HepG2 (cell line): Measurements from ENCODE around the gene LITAFD. TPM values are rescaled to one million over a fixed set of nuclear protein-coding genes. Genes with fewer than 3 reads are reported as not detected.
A peak's percentile ranks its signal among the peaks of the same experiment; 100 is the strongest.

Source experiments
- AGO2 ChIP-seq: fragments of 200-400 bp; formaldehyde crosslinking; optimal IDR thresholded peaks from 2 replicates; pipeline ENCODE3; 2017; ENCODE audit warnings: mild to moderate bottlenecking, low read depth, low read length, moderate library complexity
- CENPBD1 ChIP-seq: sonication (generic); formaldehyde crosslinking; IDR thresholded peaks from 2 replicates; pipeline ENCODE4 v1.8.0; 2022; ENCODE audit warnings: missing genetic modification reagents, low read depth, mild to moderate bottlenecking, borderline replicate concordance
- DR1 ChIP-seq: sonication (generic); formaldehyde crosslinking; IDR thresholded peaks from 2 replicates; pipeline ENCODE4 v1.8.0; 2021; ENCODE audit warnings: mild to moderate bottlenecking, missing genetic modification reagents, inconsistent platforms
- FOXK1 ChIP-seq: sonication (generic); formaldehyde crosslinking; IDR thresholded peaks from 2 replicates; pipeline ENCODE4 v1.4.0; 2020; ENCODE audit warnings: low read depth, missing genetic modification reagents, borderline replicate concordance
- FOXO4 ChIP-seq: sonication (generic); formaldehyde crosslinking; conservative IDR thresholded peaks from 2 replicates; pipeline ENCODE4 v1.8.1; 2023; ENCODE audit warnings: missing genetic modification reagents
- KMT2A ChIP-seq: sonication (generic); formaldehyde crosslinking; IDR thresholded peaks from 2 replicates; pipeline ENCODE4 v1.4.0; 2020; ENCODE audit warnings: missing genetic modification reagents
- MAFK ChIP-seq, 2 experiments: IDR thresholded peaks in 1 of 2; conservative IDR thresholded peaks in 1 of 2; 2 replicates each; pipeline ENCODE4 v1.6.1; 2011; ENCODE audit warnings: improper control_type of control experiment in 2 of 2, low read length in 2 of 2
- MXI1 ChIP-seq: IDR thresholded peaks from 3 replicates; pipeline ENCODE4 v1.6.1; 2012; ENCODE audit warnings: low read depth, low read length, inconsistent platforms, borderline replicate concordance
- MYPOP ChIP-seq: sonication (generic); formaldehyde crosslinking; IDR thresholded peaks from 2 replicates; pipeline ENCODE4 v1.8.1; 2023; ENCODE audit warnings: mild to moderate bottlenecking, moderate library complexity, missing genetic modification reagents
- POLR2G ChIP-seq: fragments of 200-400 bp; formaldehyde crosslinking; IDR thresholded peaks from 2 replicates; pipeline ENCODE4 v1.6.1; 2018; ENCODE audit warnings: mild to moderate bottlenecking, low read depth, low read length, moderate library complexity
- RBAK ChIP-seq: sonication (generic); formaldehyde crosslinking; IDR thresholded peaks from 2 replicates; pipeline ENCODE4 v1.5.1; 2020; ENCODE audit warnings: mild to moderate bottlenecking, missing genetic modification reagents
- RBM22 ChIP-seq: fragments of 200-400 bp; formaldehyde crosslinking; optimal IDR thresholded peaks from 2 replicates; pipeline ENCODE3; 2017; ENCODE audit warnings: mild to moderate bottlenecking, low read length, moderate library complexity
- SOX5 ChIP-seq: IDR thresholded peaks from 2 replicates; pipeline ENCODE4 v1.6.1; 2016; ENCODE audit warnings: borderline replicate concordance
- SYNCRIP ChIP-seq: fragments of 200-400 bp; formaldehyde crosslinking; IDR thresholded peaks from 2 replicates; pipeline ENCODE4 v1.6.1; 2018; ENCODE audit warnings: mild to moderate bottlenecking, low read depth, low read length; ENCODE audit not compliant: insufficient read depth
- XRCC5 ChIP-seq: fragments of 200-400 bp; formaldehyde crosslinking; optimal IDR thresholded peaks from 2 replicates; pipeline ENCODE3; 2017; ENCODE audit warnings: mild to moderate bottlenecking, low read length
- ZNF256 ChIP-seq: sonication (generic); formaldehyde crosslinking; conservative IDR thresholded peaks from 2 replicates; pipeline ENCODE4 v1.4.0; 2020; ENCODE audit warnings: missing genetic modification reagents
- ZNF296 ChIP-seq: sonication (generic); formaldehyde crosslinking; conservative IDR thresholded peaks from 2 replicates; pipeline ENCODE4 v1.5.0; 2020; ENCODE audit warnings: mild to moderate bottlenecking, missing genetic modification reagents
- ZNF30 ChIP-seq: sonication (generic); formaldehyde crosslinking; IDR thresholded peaks from 2 replicates; pipeline ENCODE4 v1.5.0; 2020; ENCODE audit warnings: mild to moderate bottlenecking, missing genetic modification reagents
- ZNF549 ChIP-seq: sonication (generic); formaldehyde crosslinking; IDR thresholded peaks from 2 replicates; pipeline ENCODE4 v1.5.0; 2020; ENCODE audit warnings: missing genetic modification reagents
- ZNF589 ChIP-seq: sonication (generic); formaldehyde crosslinking; conservative IDR thresholded peaks from 2 replicates; pipeline ENCODE4 v1.8.0; 2022; ENCODE audit warnings: mild to moderate bottlenecking, moderate library complexity, missing genetic modification reagents
- ZNF674 ChIP-seq: sonication (generic); formaldehyde crosslinking; IDR thresholded peaks from 2 replicates; pipeline ENCODE4 v1.5.0; 2020; ENCODE audit warnings: low read depth, mild to moderate bottlenecking, missing genetic modification reagents
- ZNF709 ChIP-seq: sonication (generic); formaldehyde crosslinking; IDR thresholded peaks from 2 replicates; pipeline ENCODE4 v1.5.0; 2020; ENCODE audit warnings: mild to moderate bottlenecking, missing genetic modification reagents
- ZNF740 ChIP-seq: sonication (generic); formaldehyde crosslinking; IDR thresholded peaks from 2 replicates; pipeline ENCODE4 v1.4.0; 2020; ENCODE audit warnings: missing genetic modification reagents
- ZNF878 ChIP-seq: sonication (generic); formaldehyde crosslinking; IDR thresholded peaks from 2 replicates; pipeline ENCODE4 v1.8.1; 2023; ENCODE audit warnings: mild to moderate bottlenecking, missing genetic modification reagents, moderate library complexity
- ZNF891 ChIP-seq: sonication (generic); formaldehyde crosslinking; IDR thresholded peaks from 2 replicates; pipeline ENCODE4 v1.5.0; 2020; ENCODE audit warnings: mild to moderate bottlenecking, missing genetic modification reagents
- polyA plus RNA-seq, 8 experiments: library from polyadenylated mRNA; depleted of rRNA in 3 of 8; stranded (reverse) in 7 of 8; unstranded in 1 of 8; fragments of >200 nt; fragmentation: Illumina TruSeq in 4 of 8; extraction: Trizol in 4 of 8; gene quantifications; 2 replicates each; pipeline versions ENCODE4 v1.2.1 to v1.2.3, GENCODE V29; 2011 to 2016; ENCODE audit warnings: low read depth in 4 of 8, missing spikeins in 1 of 8, mixed read lengths in 1 of 8; ENCODE audit not compliant: insufficient read depth in 1 of 8
- total RNA-seq, 5 experiments: library from RNA; depleted of rRNA; stranded (reverse); fragments of >200 nt; fragmentation: Illumina TruSeq; extraction: Trizol; gene quantifications; 2 replicates each; pipeline ENCODE4 v1.2.3, GENCODE V29; 2016; ENCODE audit warnings: low read depth in 1 of 5

LITAFD gene
- total and polyA plus RNA-seq, 2 of the 13 experiments (the other 11 are each of a cell fraction or from before 2014, with no cell fraction given) = not detected

GRCh38 chr16:8887952-8888560, 5.9 kb downstream of the LITAFD start (continued):
- TF ChIP-seq KMT2A (CRISPR knock-in tag) (0 out of 2 replicates have a peak, but pooled peaks have one; percentile 1), ZNF740 (CRISPR knock-in tag) (no peak), ZNF709 (CRISPR knock-in tag) (no peak), ZNF549 (no peak), FOXO4 (CRISPR knock-in tag) (no peak), SOX5 (CRISPR knock-in tag) (no peak), ZNF878 (CRISPR knock-in tag) (no peak), XRCC5 (no peak), MAFK (conservative IDR thresholded peaks at IDR 0.05 in 1 of 2, IDR thresholded peaks at IDR 0.05 in 1 of 2; ENCODE audit: low read length in 2 of 2) (no peak), CENPBD1 (CRISPR knock-in tag) (no peak), ZNF30 (CRISPR knock-in tag) (no peak), AGO2 (peak; percentile 61), ZNF296 (CRISPR knock-in tag) (no peak), POLR2G (peak; percentile 43; the same call in 1 of the 2 replicates), RBM22 (peak; percentile 75), FOXK1 (CRISPR knock-in tag) (no peak), DR1 (CRISPR knock-in tag) (no peak), MYPOP (no peak), ZNF891 (CRISPR knock-in tag) (0 out of 2 replicates have a peak, but pooled peaks have one; percentile 42), MXI1 (no peak), ZNF674 (no peak), RBAK (CRISPR knock-in tag) (no peak), SYNCRIP (no peak), ZNF256 (CRISPR knock-in tag) (no peak), ZNF589 (CRISPR knock-in tag) (no peak)
